K562 (cell line): ENCODE results near the gene EME2.

Experiments used
- MAFK ChIP-seq: IDR thresholded peaks from 2 replicates; pipeline ENCODE4 v1.6.1; 2011; ENCODE audit warnings: low read length, improper control_type of control experiment
- SRF ChIP-seq, 2 experiments: fragments of 250-450, 450-650 bp in 1 of 2; sonication (Bioruptor Pico) in 1 of 2; sonication (generic) in 1 of 2; formaldehyde crosslinking; IDR thresholded peaks; 2 replicates each; pipeline versions ENCODE4 v1.5.0 to v1.5.1; 2020 to 2022; ENCODE audit warnings: mild to moderate bottlenecking in 1 of 2, missing genetic modification reagents in 1 of 2

- TF ChIP-seq SRF (CRISPR knock-in tag; IDR thresholded peaks at IDR 0.05) (no peak), MAFK (no peak)
Observed at GRCh38 chr16:1812732-1813163, 40.1 kb downstream of the EME2 start.
